ENCODE data around the gene DLGAP1.

Gene DLGAP1

DNA sequence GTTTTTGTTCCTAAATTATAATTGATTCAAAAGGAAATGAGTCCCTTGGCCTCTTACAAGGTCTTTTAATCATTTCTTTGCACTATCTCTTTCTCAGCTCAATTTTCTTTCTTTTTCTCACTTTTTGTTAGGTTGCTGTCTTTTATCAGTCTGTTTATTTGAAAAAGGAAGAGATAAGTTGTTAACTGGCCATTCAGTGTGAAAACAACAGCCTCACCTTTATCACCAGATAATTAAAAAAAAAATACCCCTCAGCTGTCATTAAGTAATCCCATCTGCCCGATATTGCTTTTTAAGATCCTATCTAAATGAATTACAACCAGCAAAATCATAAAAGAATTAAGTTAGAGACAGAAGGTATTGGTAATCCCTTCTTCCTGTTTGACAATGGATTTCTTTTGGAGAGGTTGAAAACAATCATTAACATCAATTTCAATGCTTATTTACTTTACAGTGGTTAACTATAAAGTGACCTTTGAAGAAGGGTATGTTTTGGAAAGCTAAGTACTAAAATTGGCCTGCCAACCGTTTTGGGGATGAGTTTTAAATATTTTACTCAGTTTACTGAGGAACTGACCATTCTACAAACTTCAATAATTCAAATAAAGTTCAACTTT, 900.2 kb downstream of the DLGAP1 start:
- no peak for DNase-seq

DNA sequence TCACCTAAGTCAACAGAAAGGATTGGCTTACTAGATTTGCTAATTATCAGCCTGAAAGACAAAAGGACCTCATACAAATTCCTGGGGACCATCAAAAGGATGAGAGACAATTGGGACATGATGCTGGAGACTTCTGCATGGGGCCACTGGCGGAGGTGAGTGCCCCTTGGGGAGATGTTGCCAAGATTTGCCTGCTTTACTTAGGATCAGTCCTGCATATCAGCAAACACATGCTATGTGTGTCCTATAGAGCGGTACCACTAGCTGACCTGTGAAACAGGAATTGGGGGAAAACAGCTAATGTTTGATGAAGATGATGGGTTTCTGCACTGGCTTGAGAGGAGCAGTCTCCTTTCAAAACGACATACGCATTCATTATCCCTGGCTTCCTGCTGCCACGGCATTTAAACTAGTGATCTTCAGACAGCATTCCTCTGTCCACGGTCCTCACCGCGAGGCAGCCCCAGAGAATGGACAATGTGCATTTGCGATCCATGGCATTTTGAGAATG, 901.0 kb downstream of the DLGAP1 start:
- DNase-seq = no peak

DNA sequence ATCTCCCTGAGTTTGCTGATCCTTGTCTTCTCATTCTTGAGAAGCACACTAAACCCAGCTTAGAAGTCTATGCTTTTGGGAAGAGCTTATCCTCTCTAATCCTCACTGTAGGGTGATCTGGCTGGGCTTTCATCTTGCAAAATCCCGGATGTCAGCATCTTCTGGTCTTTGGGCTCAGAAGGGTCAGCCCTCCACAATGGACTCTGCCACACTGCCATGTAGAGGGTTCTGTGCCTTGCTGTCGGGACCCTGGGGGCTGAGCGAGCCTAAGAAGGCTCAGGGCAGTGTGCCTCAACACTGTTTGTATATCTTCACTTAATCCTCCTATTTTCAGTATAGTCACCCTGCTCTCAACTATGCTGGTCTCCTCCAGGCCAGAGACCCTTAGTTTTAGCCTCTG, 902.8 kb downstream of the DLGAP1 start:
- DNase-seq = no peak

DNA sequence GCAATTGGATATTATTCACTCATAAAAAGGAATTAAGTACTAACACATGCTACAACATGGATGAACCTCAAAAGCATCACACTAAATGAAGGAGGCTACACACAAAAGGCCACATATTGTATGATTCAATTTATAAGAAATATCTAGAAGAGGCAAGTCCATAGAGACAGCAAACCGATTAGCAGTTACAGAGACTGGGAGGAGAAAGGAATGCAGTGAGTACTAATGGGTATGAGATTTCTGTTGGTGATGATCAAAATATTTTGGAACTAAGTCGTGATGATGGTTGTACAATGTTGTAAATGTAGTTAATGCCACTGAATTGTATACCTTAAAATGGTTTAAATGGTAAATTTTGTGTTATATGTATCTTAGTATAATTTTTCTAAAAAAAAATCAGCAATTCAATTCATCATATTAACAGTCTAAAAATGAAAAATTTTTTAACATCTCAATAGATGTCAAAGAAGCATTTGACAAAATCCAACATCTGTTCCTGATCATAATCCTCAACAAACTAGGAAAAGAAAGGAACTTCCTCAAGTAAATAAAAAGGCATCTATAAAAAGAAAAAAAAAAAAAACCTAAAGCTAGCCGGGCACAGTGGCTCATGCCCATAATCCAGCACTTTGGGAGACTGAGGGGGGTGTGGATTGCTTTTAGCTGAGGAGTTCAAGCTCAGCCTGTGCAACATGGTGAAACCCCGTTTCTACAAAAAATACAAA, 907.1 kb downstream of the DLGAP1 start:
- no peak for DNase-seq

DNA sequence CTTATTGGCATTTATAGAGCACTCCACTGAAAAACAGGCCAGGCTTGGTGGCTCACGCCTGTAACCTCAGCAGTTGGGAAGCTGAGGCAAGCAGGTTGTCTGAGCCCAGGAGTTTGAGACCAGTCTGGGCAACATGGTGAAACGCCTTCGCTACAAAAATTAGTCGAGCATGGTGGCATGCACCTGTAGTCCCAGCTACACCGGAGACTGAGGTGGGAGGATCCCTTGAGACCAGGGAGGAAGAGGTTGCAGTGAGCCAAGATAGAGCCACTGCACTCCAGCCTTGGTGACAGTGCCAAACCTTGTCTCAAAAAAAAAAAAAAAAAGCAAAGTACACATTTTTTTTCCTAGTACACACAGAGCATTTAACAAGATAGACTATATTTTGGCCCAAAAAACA, 909.0 kb downstream of the DLGAP1 start:
- no peak for DNase-seq

DNA sequence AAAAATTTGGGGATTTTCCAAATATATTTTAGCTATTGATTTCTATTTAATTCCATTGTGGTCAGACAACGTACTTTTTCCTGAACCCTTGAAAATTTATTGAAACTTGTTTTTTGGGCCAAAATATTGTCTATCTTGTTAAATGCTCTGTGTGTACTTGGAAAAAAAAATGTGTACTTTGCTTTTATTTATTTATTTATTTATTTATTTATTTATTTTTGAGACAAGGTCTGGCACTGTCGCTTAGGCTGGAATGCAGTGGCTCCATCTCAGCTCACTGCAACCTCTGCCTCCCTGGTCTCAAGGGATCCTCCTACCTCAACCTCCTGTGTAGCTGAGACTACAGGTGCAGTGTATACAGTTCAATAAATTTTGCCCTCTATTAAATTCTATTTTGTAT, 910.6 kb downstream of the DLGAP1 start:
- no peak for DNase-seq

DNA sequence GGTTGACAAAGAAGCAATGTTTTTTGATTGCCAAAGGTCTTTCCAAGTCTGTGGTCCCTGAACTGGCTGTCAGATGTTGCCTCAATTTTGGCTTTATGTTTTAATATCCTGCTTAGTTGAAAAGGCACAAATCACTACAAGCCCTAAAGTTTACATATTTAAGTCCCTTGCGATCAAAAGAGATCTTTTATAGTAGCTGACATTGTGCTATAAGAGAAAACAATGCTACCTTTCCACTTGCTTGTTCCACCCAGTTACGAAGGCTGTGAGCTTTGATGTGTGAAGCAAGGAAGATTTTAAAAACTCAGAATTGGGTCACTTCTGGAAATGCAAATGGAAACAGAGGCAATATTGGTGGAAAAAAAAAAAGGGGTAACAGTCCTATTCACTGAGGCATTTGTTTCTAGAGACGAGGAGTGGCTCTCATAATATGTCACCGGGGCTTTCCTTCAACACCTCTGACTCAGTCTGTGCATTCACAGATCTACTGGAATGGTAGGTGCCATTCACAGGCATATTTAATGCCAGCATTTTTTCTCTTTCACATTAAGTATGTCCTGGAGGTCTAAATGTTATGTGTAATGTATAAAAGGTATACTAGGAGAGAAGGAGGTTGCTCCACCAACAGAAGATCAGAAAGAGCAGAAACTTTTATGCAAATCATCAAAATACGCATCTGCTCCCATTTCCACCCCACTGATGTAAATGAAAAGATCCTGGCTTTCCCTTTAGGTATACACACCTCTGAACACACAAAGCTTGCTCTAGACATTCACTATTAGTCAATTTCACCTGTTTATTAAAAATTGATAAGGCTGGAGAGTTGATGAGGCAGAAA, 913.3 kb downstream of the DLGAP1 start:
- no peak for DNase-seq

DNA sequence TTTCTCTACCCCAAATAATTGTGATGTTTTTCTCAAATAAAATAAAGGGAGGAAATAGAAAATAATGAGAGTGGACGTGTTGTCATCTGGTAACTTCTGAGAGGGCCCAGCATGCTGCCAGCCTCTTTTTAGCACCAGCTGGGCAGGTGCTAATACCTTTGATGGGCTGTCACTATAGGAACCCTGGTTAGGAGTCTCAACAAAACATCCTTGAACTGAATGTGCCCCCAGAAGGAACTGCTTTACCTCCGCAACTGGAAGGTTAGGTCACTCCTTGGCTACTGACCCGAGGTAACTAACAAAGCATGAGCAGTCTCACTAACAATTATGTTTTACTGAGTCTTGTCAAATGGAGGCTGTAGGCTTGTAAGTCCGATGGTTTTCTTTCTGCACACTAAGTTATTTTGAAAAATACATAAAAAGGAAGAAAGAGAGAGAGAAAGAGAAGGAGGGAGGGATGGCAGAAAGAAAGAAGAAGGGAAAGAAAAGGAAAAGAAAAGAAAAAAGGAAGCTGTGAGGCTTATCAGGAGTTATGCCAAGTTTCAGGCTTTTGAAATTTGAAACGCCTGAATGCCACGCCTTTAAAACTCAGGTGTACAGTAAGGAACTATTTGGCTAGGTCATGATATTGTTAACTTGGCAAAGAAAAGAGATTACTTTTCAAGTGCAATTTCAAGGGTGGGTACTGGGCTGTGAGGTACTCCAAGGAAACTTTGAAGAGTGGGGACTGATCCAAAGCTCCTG, 914.1 kb downstream of the DLGAP1 start:
- DNase-seq = no peak

DNA sequence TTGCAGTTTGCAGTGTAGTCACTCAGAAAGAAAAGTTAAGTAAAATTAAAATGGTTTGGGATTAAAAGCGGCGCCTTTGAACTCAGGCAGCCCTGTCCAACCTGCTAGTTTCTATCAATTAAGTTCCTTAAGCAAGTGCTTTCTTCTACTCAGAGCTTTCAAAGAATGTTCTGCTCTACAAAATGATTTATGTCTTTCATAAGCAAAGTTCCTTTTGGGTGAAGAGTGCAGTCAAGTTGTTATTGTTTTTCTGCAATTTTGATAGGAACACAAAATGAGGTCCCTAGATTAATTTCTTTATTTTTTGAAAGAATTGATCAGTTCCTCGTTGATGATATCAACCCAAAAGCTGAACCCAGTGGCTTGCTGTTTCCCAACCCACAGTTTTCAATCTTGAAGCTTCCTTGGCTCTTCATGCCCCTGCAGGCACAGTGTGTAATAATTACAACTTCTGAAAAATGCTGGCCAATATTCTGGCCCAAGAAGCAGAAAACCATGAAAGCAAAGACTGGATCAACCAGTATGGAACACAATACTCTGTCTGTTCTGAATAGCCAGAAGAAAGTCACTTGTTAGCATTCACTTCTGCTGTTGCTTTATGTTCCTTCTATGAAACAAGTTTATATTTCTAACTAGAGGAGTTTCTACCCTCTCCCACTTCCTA, 916.0 kb downstream of the DLGAP1 start:
- DNase-seq = no peak

DNA sequence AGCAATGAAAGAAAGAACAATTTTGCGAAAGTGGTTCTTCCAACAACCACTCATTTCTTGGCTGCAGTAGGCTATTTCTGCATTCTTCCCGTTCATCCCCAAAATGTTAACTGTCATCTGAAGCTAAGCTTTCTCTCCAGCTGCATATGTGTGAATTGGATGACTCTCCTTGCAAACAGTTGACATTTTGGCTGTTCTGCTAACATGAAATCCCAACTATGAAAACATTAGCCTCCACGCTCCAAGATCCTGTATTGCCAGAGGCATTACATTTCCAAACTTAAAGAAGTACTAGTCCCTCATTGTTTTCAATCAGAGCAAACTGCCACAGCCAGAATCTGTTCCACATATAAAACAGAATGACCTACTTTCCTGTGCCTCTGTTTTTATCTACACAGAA, 916.7 kb downstream of the DLGAP1 start:
- no peak for DNase-seq

DNA sequence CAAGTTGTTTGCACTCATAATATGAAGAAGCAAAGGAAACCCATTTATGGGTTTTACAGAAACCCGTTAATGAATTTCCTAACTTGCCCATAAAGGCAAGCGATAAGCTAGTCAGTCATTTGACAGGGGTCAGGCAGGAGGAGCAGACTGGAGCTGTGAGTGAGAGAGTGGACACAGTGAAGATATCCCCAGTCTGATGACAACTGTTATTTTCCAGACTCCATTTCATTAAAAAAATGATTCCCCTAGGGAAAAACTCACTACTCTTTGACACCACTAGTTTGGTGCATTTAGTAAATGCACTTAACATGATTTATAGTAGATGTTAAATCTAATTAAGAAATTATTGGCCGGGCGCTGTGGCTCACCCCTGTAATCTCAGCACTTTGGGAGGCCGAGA, 924.3 kb downstream of the DLGAP1 start:
- no peak for DNase-seq

DNA sequence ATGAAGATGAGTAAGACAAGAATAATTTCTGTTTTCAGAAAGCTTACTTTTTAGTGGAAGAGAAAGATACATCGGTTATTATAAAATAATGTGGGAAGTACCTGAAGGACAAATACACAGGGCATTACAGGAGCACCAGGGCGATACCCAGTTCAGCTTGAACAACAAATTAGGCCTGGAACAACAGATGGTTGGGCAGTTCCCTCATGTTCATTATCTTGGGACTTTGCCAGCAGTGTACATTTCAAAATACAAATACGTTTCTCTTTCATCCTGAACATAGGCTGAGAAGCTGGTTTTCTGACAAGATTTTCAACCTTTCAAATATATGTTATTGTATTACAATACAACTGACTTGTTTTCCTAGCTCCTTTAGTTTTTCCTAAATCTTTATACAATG, 925.5 kb downstream of the DLGAP1 start:
- DNase-seq = no peak

DNA sequence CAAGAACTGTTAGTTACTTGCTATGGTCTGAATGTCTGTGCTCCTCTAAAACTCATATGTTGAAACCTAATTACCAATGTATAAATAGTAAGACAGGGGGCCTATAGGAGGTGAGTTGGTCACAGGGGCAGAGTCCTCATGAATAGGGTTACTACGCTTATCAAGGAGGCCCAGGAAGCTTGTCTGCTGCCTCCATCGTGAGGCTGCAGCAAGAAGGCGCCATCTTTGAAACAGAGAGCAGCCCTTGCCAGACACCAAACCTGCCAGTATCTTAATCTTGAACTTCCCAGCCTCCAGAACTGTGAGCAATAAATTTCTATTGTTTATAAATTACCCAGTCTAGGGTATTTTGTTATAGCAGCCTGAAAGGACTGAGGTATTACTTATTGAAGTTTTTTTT, 926.0 kb downstream of the DLGAP1 start:
- DNase-seq = no peak

DNA sequence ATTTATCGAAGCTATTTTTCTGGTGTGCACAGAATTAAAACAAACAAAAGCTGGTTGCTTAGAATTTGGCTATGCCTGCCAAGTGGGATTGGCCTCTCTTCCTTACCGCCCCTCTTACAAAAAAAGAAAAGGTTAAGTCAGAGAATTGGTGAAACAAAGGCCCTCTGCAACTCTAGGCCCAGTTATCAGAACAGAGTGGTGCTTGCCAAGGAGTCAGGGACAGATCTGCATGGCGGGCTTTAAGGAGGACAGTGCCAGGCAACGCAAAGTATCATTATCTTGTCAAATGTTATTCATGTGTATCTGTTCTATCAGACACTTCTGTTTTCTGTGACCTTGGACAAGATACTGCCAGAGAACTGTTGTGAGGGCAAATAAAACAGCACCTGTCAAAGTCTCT, 926.9 kb downstream of the DLGAP1 start:
- DNase-seq = no peak

DNA sequence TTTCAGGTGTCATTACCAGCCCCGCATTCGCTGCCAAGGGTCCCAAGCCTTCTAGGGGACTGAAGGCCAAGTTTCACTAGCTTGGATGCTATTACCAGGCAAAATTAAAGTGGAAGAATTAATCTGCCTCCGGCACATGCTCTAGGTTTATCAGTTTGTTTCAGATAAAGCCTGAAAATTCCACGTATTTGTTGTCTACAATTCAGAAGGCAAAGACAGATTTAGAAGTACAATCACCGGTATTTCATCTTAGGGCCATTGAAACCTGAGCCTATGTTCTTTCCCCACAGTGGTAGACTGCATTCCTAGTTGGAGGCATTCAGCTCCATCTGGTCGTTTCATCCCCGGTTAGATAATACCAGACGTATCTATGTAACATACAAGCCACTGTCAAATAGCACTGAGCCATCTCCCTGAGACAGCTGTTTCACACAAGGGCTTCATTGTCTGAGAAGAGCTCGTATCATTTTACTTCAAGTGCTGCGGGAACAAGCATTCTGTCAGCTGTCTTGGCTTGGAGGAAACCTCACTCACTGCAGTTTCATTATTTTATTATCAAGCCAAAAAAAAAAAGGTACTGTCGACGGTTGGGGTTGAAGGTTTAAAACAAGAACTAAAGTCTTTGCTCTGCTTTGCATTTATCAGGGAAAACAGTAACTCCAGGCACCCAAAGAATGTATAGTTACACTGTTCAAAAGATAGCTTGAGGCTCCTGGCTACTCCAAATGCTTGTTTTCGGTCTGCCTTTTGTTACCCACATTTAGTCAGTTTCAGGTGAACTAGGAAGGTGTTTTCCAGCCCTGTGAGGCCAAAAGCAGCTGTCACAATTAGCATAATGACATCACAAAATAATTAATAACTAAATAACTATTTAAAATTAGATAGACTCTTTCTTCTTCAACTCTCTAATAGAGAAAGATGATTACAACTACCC, 928.4 kb downstream of the DLGAP1 start:
- peak; percentile 93 for DNase-seq

DNA sequence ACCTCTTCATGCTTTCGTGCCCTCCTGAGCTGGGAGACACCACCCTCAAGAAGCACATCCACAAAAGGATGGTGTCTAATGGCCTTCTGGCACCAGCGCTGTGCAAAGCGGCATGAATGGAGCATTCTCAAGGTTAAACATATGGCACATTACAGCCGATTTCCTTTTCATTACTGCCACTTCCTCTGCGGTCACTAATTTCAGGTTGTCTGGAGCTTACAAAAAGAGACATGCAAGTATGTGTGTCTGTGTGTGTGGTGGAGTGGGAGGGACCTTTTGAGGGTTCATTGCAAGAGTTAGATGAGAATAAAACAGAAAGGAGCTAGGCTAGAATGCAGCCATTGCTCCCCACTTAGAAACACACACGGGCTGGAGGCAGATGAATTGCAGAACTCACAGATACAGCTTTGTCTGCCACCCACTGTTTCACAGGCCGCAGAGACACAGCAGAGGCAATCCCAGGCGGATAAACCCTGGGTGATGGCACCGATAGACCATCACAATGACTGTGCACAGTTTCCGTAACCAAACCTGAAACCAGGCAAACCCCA, 929.2 kb downstream of the DLGAP1 start:
- DNase-seq = peak; percentile 23

DNA sequence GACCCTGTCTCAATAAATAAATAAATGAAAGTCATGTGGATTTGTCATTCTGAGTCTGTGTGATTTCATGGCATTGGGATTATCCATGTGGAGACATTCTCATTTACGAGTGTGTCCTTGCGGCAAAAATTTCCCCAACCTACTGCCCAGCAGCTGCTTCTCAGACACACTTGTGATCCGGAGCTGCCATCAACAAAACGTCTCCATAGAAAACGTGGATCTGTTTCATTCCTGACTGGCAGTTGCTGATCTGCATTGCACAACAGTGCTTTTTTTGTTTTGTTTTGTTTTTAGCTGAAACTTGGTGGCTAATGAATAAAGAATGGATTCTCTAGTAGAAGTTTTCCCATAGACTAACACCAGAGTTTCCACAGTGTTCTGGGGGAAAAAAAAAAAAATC, 930.4 kb downstream of the DLGAP1 start:
- DNase-seq = no peak

DNA sequence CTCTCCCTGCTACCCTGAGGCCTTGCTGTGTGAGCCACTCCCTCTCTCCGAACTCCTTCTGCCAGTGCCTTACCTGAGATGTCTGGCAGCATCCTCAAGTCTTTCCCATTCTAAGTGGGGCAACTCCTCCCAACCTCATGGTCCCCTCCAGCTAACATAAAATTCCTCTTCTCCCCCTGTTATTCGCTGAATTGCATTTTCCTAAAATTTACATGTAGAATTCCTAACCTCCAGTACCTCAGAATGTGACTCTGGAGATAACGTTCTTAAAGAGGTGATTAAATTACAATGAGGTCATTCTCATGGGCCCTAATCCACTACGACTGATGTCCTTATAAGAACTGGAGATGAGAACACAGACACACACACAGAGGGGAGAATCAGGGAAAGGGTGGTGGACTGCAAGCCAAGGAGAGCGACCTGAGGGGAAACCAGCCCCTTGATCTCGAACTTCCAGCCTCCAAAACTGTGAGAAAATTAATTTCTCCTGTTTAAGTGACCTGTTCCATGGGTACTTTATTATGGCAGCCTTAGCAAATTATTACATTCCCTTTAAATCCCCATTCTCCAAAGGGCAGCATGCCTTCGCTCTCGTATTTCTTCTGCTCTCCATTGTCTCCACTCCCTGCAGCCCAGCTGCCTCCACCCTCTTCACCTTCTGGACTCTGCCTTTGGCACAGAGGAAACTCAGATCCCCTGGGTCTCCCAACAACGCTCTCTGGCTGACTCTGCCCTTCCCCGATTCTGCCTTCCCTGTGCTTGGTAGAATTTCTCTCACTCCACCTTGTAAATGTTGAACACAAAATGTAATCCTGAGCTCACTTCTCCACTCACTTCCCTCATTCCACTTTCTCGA, 934.6 kb downstream of the DLGAP1 start:
- DNase-seq = no peak

DNA sequence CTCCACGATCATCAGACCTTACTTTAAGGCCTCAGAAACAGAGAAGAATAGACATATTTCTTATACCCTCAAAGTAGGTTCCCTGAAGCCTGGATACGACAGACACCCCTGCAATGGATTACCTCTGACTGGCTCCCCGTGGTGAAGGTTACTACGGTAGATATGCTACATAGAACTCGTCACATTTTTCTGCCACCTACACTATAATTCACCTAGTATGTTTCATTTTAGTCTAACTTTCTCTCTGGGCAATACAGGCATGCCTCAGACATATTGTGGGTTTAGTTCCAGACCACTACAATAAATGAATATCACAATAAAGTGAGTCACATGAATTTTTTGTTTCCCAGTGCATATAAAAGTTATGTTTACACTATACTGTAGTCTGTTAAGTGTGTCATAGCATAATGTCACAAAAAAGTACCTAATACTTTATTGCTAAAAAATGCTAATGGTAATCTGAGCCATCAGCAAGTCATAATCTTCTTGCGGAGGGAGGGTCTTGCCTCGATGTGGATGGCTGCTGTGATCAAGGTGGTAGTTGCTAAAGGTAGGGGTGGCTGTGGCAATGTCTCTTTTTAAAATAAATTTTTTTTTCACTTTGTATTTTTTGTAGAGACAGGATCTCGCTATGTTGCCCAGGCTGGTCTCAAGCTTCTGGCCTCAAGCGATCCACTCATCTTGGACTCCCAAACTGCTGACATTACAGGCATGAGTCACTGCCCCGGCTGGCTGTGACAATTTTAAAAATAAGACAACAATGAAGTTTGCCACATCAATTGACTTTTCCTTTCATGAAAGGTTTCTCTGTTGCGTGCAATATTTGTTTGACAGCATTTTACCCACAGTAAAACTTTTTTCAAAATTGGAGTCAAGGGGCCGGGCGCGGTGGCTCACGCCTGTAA, 940.5 kb downstream of the DLGAP1 start:
- DNase-seq = no peak
